T47D (cell line): ENCODE measurements around the gene AMBP.

Experiments used
- DNase-seq, 2 experiments: peaks; one replicate each; pipeline versions ENCODE4 v3.0.0 to v3.0.0-alpha.2; 2011 to 2012; ENCODE audit warnings: low read depth in 1 of 2, low spot score in 1 of 2
- JUND ChIP-seq: IDR thresholded peaks from 2 replicates; pipeline ENCODE4 v1.6.1; 2012; ENCODE audit warnings: low read depth
- in situ Hi-C: cut with HindIII; loops from 2 replicates; pipeline ENCODE4 v1.10.0; 2016; ENCODE audit warnings: low sequenced_read_pairs, low pct_unique_long_range_greater_than_20kb

The AMBP gene

GRCh38 chr9:114016629-114017423, 61.3 kb downstream of the AMBP start:
- no peak for DNase-seq
- TF ChIP-seq JUND: no peak
- in situ Hi-C loops: no loop called here

- DNase-seq: no peak
- in situ Hi-C loops: no loop called here
- TF ChIP-seq JUND: no peak
These were observed 62.0 kb downstream of the AMBP start for GRCh38 chr9:114016101-114016500.

- DNase-seq: no peak
- in situ Hi-C loops: no loop called here
- TF ChIP-seq JUND: no peak
These were observed 62.5 kb downstream of the AMBP start for GRCh38 chr9:114015607-114016006.

- in situ Hi-C loops: no loop called here
- no peak for TF ChIP-seq JUND
- DNase-seq: no peak
These were observed 64.1 kb downstream of the AMBP start for GRCh38 chr9:114014044-114014443.

- DNase-seq: no peak
- in situ Hi-C loops: no loop called here
- TF ChIP-seq JUND: no peak
These were observed 66.0 kb downstream of the AMBP start for GRCh38 chr9:114012126-114012525.

- in situ Hi-C loops: no loop called here
- no peak for TF ChIP-seq JUND
- DNase-seq: no peak
These were observed 66.8 kb downstream of the AMBP start for GRCh38 chr9:114011313-114011712.
